ENCODE results near the gene CRB2.

The CRB2 gene

DNA sequence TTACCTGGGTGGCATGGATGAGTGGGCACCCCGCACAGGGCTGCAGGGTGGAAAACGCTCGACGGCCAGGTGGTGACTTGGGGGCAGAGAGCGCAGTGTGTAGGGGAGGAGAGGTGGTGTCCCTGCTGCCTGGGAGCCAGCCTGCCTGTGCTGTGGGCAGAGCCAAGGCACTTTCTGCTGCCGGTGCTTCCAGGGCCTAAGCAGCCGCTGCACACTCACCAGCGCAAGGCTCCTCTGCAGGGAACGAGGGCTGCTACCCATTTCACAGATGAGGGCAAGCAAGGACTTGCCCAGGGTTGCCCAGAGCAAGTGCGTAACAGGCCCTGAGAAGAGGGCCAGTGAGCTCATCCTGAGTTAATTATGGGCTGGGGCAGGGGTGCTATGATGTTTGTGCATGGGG lies 62.5 kb downstream of the CRB2 start:
- DNase-seq: no peak

DNA sequence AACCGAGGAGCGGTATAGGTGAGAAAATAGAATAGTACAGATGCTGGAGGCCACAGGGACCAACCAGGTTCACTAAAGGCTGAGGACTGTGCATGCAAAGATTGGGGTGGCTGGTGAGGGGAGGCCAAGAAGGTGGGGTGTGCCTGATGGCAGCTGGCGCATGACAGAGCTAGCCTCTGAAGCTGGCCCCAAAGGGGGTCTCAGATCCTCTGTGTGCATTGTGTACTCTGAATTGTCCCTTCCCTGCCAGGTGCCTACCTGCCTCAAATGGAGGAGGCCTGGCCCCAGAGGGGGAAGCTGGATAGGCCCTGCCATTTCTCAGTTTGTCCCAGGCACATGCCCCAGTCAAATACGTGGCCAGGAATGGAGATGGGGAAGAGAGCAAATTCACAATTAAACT lies 63.1 kb downstream of the CRB2 start:
- DNase-seq: no peak

DNA sequence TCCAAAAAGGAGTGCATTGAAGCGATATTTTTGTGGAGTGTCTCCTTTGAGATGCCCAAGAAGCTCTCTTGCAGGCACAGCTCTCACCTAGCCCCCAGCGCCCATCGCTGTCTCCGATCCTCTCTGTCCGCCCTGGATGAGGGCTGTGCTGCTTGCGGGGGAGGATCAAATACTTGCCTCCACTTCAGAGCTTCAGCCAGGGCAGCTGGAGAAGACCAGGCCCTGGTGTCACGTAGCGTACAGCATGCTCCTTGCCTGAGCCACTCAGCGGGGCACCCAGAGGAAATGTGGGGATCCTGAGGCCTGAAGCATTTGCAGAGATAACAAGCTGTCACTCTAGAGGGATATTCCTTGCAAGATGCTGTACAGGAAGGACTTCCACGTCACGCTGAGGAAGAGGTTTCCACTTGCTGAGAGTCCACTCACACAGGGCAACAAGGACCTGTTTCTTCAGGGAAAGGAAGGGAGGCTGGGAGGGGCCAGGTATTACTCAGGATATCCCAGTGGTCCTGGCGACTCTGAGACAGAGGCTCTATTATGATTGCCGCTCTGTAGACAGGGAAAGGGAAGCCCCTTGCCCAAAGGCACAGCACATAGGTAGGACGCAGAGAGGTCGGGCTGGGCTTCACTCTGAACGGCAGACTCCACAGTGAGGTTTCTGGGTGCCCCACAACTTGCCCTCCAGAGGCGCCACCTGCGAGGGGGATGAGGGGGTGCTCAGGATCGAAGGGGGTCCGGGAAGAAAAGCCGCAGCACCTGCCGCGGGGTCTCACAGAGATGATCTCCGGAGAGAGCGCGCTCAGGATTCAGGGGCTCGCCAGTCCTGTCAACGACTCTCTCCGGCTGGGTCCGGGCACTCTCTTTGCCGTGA lies 64.0 kb downstream of the CRB2 start:
- DNase-seq: no peak

DNA sequence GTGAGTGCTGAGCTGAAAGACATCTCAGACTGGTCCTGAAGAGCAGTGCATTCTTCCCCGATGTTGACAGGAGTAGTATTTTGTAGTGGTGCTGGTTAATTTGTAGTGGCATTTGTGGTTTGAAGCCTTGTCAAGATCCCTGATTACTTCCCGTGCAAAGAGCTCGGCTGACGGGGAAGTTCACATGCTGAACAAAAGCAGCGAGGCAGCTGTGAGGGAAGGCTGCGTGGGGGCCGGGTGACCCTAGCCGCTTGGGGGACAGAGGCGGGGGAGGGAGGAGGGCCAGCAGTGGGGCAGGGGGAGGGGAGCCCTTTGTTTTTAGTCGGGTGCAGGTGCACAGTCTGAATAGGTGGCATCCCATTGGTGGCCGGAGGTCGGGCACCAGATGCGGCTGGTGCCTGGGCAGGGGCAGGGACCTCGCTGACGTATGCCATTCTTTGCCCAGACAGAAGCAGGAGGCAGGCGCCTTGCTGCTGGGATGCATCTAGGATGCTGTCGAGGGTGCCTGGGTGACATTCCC lies 64.7 kb downstream of the CRB2 start:
- DNase-seq: no peak

DNA sequence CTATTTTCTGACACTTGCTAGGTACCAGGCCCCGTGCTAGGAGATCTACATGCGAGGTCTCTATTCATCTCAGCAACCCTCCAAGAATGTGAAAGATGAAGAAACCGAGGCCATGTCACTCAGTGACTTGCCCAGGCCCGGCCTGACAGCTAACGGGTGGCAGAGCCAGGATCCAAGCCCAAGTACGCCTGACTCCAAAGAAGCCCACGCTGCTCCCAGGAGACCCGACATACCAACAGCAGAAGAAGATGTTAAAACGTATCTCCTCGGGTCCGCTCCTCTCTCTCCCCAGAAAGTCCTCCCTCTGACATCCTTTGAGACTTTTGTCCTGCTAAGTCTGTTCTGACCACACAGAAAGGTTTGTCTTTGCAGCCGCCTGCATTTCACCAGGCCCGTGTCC lies 65.2 kb downstream of the CRB2 start:
- DNase-seq: no peak

DNA sequence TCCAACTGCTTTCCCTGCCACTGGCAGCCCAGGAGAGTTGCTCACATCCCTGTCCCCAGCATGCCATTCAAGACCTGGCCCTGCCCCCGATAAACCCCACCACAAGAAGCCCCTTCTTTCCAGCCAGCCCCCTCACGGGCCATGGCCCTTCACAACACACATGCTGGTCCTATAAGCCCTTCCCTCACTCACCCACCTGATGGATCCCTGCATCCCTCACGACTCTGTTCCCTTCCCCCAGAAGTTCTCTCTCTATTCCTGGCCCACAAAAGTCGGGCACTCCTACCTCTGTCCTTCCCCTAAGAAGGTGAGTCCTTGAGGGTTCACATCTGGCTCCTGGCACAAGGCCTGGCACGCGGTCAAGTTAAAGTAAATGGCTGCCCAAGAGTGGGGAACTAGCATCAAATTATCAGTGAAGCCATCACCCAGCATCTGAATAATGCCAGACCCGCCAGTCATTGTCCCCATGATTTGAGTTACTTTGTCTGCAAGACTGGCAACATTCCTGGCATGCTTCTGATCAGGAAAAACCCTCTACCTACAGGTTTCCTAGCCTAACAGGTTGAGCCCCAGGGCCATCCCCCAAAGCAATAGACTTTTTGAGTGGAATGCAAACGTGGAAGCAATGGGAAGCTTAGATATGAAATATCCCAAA lies 65.9 kb downstream of the CRB2 start:
- DNase-seq: no peak

DNA sequence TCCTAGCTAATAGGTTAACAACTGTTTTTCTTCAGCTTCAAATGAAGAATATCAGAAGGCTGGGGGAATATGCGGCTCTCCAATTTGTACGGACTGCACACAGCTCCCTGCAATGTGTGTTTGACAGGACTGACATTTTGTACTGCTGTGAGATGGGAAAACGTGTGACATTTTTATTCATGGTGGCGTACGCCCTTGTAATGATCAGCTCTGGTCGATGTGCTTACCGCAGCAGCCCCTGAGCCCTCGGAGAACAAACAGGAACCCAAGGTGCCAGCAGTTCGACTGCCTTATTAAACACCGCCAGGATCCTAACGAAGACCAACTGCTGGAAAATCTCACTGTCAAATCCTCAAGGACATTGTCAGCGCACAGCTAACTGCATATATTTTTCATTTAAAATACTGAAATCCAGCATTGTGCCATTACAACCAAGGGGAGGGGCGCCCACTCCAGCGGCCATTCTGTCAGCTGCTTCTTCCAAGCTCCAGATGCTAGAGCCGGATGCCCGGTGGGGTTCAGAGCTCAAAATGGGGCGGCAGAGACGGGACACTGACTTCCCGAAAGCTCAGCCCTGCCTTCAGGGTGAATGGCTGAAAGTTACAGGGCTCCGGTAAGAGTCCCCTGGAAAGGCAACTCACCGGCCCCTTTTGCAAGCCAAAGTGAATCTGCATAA lies 66.8 kb downstream of the CRB2 start:
- no peak for DNase-seq

DNA sequence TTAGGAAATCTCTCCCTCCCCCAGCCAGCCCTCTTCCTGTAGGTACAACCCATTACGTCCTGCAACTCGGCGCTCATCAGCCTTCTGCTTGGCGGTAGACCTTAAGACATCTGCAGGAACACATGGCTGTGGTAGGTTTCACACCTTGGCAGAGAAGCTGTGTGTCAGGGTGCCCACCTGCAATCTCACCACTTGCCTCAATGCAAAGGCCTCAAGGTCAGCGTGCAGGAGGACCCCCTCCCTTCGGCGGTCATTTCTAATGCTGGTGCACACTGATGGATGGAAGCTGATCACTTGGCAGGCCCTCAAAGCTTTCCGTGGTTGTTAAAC lies 67.3 kb downstream of the CRB2 start:
- no peak for DNase-seq

DNA sequence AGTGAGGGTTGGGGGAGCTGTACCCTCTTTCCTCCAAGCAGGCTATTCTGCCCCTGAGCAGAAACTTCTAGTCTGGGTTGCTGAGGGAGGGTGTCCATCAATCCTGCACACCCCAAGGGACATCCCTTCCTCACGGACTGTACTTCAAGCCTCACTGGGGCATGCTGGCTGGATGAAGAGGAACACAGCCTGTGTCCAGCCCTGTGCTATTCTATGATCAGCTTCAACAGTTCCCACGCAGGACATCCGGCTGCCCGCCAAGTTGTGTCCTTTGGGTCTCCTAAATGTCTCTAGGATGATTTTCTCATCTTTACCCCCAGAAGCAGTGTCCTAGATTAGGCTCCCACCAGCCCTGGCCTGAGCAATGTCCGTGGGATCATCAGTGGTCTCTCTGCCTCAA lies 68.1 kb downstream of the CRB2 start:
- DNase-seq: no peak

DNA sequence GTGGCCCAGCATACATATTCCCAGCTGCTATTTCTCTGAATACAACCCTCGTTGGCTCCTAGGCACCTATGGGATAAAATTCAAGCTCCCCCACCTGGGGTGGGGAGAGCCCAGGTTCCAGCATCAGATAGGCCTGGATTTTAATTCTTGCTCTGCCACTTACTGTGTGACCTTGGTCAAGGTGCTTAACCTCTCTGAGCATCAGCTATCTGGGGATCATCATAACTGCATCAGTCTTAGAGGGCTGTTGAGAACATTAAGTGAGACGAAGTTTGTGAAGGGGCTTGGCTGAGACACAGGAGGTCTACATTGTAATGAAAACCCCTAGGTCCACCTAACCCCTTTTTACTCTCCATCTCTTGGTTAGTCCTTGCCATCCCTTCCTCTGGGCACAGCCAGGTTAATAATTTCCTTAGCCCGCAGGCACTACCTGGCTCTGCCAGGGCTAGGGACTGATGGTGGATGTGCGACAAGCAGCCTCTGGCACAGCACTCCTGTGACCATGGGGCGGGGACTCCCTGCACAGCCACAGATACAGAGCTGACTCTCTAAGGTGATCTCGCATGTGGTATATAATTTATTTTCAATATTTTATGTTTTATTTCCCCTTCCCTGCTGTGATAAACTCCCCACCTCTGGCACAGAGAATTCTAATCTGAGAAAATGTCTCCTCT lies 68.7 kb downstream of the CRB2 start:
- DNase-seq: no peak

DNA sequence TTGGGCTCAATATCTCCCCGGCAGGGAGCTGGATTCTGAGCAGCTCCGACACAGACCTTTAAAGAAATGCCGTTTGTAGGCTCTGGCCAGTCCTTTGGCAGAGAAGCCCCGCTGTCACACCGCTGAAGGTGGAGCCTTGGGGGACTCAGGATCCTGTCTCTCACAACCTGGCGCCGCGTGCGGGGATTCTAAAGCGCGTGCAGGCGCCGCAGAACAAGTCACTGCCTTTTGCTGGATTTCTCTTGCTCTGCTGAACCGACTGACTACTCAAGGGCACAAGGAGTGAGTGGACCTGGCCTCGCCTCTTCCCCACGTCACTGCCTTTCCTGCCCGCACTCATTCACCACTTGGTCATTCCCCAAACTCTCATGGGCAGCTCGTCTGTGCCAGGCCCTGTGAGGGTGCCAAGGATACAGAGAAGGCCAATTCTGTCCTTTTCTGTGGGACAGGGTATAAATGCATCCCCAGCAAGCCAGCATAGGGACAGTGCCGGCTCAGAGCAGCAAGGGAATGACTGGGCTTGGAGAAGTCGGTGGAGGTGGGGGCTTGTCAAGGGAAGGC lies 69.3 kb downstream of the CRB2 start:
- DNase-seq: peak in 35 of 51 donors; percentile 11 to 77 (median 39)

DNA sequence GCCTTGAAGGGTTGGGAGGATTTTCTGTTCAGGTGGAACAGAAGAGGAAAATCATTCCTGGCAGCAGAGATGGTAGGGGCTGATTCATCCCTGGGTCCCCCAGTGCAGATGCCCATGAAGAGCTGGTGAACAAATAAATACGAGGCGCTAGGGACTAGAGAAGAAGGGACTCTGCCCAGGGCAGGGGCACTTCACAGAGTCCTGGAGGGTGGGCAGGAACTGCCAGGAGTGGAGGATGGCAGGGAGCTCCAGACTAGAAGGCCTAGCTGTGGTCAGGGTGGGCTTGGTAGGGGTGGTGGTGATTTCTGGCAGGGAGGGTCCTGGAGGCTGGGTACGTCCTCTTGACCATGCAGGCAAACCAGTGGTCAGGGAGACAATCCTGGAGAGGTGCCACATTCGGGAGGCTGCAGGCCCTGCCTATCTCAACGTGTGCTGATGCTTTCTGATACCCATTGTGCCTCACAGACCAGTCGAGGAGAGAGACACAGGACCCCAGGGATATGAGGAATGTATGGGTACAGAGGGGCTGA lies 69.9 kb downstream of the CRB2 start:
- no peak for DNase-seq

DNA sequence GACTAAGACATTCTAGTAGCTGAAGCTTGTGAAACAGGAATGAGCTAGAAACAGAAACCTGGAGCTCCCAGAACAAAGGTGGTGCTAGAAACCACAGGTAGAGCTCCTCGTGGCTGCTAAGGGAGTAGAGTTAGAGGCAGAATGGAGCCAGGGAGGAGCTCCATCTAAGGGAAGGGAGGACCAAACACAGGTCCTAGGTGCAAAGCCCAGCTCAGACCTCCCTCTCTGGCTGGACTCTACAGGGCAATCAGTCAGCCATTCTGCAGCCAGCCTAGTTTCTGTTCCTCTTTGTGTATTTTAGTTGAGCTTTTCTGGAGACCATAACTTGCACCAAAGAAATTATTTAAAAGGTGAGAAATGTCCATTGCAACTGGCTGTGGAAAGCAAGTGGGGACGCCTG lies 70.4 kb downstream of the CRB2 start:
- DNase-seq: no peak

All from hypothalamus (tissue), 51 donors.